Liver (tissue), 9 donors: ENCODE data around the gene MAP4K2. TPM values are rescaled to one million over a fixed set of nuclear protein-coding genes. Genes with fewer than 3 reads are reported as not detected.

Experiments
- DNase-seq: peaks from one replicate; pipeline ENCODE4 v3.0.0-alpha.2; 2017; ENCODE audit warnings: low spot score
- H3K27ac ChIP-seq, 2 donors: one replicate each; pipeline ENCODE4 v1.7.0; 2013; ENCODE audit warnings: inconsistent platforms in 2 of 2, low read length in 2 of 2, control low read depth in 1 of 2, low read depth in 1 of 2, mild to moderate bottlenecking in 1 of 2
- H3K27me3 ChIP-seq, 4 donors: one replicate each; pipeline versions ENCODE4 v1.6.1 to v1.7.0; 2013; ENCODE audit warnings: low read length in 3 of 4, inconsistent platforms in 1 of 4, mild to moderate bottlenecking in 1 of 4, moderate library complexity in 1 of 4; ENCODE audit not compliant: control insufficient read depth in 4 of 4, insufficient read depth in 4 of 4
- H3K36me3 ChIP-seq, 4 donors: one replicate each; pipeline versions ENCODE4 v1.6.1 to v1.7.0; 2013; ENCODE audit warnings: low read length in 3 of 4, mild to moderate bottlenecking in 3 of 4, low read depth in 1 of 4, moderate library complexity in 1 of 4; ENCODE audit not compliant: control insufficient read depth in 4 of 4, insufficient read depth in 3 of 4
- H3K4me1 ChIP-seq, 4 donors: one replicate each; pipeline versions ENCODE4 v1.6.1 to v1.7.0; 2013; ENCODE audit warnings: low read length in 3 of 4, mild to moderate bottlenecking in 3 of 4, moderate library complexity in 1 of 4; ENCODE audit not compliant: control insufficient read depth in 4 of 4, insufficient read depth in 4 of 4
- H3K4me3 ChIP-seq, 3 donors: one replicate each; pipeline versions ENCODE4 v1.6.1 to v1.7.0; 2013; ENCODE audit warnings: low read length in 3 of 3, control low read depth in 1 of 3, low read depth in 1 of 3, mild to moderate bottlenecking in 1 of 3
- H3K9ac ChIP-seq, 2 donors: one replicate each; pipeline ENCODE4 v1.7.0; 2013; ENCODE audit warnings: low read length in 2 of 2, mild to moderate bottlenecking in 2 of 2, moderate library complexity in 2 of 2, control low read depth in 1 of 2, low read depth in 1 of 2
- H3K9me3 ChIP-seq, 4 donors: one replicate each; pipeline versions ENCODE4 v1.6.1 to v1.7.0; 2013; ENCODE audit warnings: low read length in 3 of 4; ENCODE audit not compliant: control insufficient read depth in 4 of 4
- ATF3 ChIP-seq: IDR thresholded peaks from 2 replicates; pipeline ENCODE4 v1.6.1; 2016; ENCODE audit warnings: antibody characterized with exemption
- FOXA1 ChIP-seq: IDR thresholded peaks from 2 replicates; pipeline ENCODE4 v1.6.1; 2016; ENCODE audit warnings: antibody characterized with exemption
- FOXA2 ChIP-seq: IDR thresholded peaks from 2 replicates; pipeline ENCODE4 v1.6.1; 2016; ENCODE audit warnings: antibody characterized with exemption
- JUND ChIP-seq, 2 donors: IDR thresholded peaks; 2 replicates each; pipeline ENCODE4 v1.6.1; 2016; ENCODE audit warnings: antibody characterized with exemption in 2 of 2
- NR2F2 ChIP-seq: IDR thresholded peaks from 2 replicates; pipeline ENCODE4 v1.6.1; 2016; ENCODE audit warnings: antibody characterized with exemption
- RAD21 ChIP-seq, 2 donors: IDR thresholded peaks; 2 replicates each; pipeline ENCODE4 v1.6.1; 2016; ENCODE audit warnings: antibody characterized with exemption in 2 of 2, mild to moderate bottlenecking in 2 of 2
- REST ChIP-seq: IDR thresholded peaks from 2 replicates; pipeline ENCODE4 v1.6.1; 2016; ENCODE audit warnings: antibody characterized with exemption, mild to moderate bottlenecking
- RXRA ChIP-seq, 2 donors: IDR thresholded peaks; 2 replicates each; pipeline ENCODE4 v1.6.1; 2017 to 2018; ENCODE audit warnings: antibody characterized with exemption in 2 of 2, mild to moderate bottlenecking in 1 of 2
- SP1 ChIP-seq: IDR thresholded peaks from 2 replicates; pipeline ENCODE4 v1.6.1; 2018; ENCODE audit warnings: antibody characterized with exemption, mild to moderate bottlenecking
- TAF1 ChIP-seq: conservative IDR thresholded peaks from 2 replicates; pipeline ENCODE4 v1.6.1; 2016; ENCODE audit warnings: antibody characterized with exemption, mild to moderate bottlenecking
- YY1 ChIP-seq: IDR thresholded peaks from 2 replicates; pipeline ENCODE4 v1.6.1; 2016; ENCODE audit warnings: antibody characterized with exemption, mild to moderate bottlenecking
- ZBTB33 ChIP-seq: IDR thresholded peaks from 2 replicates; pipeline ENCODE4 v1.6.1; 2016; ENCODE audit warnings: antibody characterized with exemption
- WGBS: extraction: QIAGEN DNeasy Blood & Tissue Kit; methylation state at CpG from one replicate; pipeline ENCODE4 v1.1.7; 2013; 5-methylcytosine and 5-hydroxymethylcytosine counted together
- polyA plus RNA-seq, 2 donors: library from polyadenylated mRNA; stranded (reverse) in 1 of 2; unstranded in 1 of 2; fragments of 200-250 nt in 1 of 2; fragments of >200 nt in 1 of 2; fragmentation: Nextera tagmentation in 1 of 2; extraction: Ambion mirVana in 1 of 2; gene quantifications; one replicate each; pipeline versions ENCODE4 v1.2.1 to v1.2.3, GENCODE V29; 2013 to 2015
- total RNA-seq, 2 donors: library from RNA; depleted of rRNA; stranded (reverse); fragments of >200 nt; gene quantifications; one replicate each; pipeline ENCODE4 v1.2.3, GENCODE V29; 2014
- donor health status: healthy.
- donor health status: healthy.
- donor health status: healthy.
- donor health status: healthy.
- donor health status: healthy.

The MAP4K2 gene
- total and polyA plus RNA-seq, 4 donors, result 2.1 to 6.9 (median 3.5) TPM

GRCh38 chr11:64786308-64786707, 16.7 kb downstream of the MAP4K2 start:
- no peak overlapping the region for H3K9ac ChIP-seq
- peaks cover 0 to 6% (median 1%) of the 10 kb centered on the region in 4 donors for H3K36me3 ChIP-seq
- no peaks in the 10 kb centered on the region for H3K9me3 ChIP-seq
- H3K4me3 ChIP-seq, result no peak overlapping the region
- TF ChIP-seq YY1, result no peak
- no peak for TF ChIP-seq NR2F2
- TF ChIP-seq TAF1, result no peak
- no peak for TF ChIP-seq RXRA (IDR thresholded peaks at IDR 0.05)
- TF ChIP-seq ZBTB33, result no peak
- no peak for TF ChIP-seq FOXA2
- no peak for TF ChIP-seq FOXA1
- TF ChIP-seq JUND (IDR thresholded peaks at IDR 0.05), result no peak
- TF ChIP-seq RAD21 (IDR thresholded peaks at IDR 0.05), result no peak
- no peak for TF ChIP-seq SP1
- H3K27ac ChIP-seq, result no peak overlapping the region
- no peaks in the 10 kb centered on the region for H3K27me3 ChIP-seq
- 94% methylated on average over 10 of the region's 10 CpGs for WGBS
- DNase-seq, result no peak
- peaks cover 0 to 5% (median 2%) of the 10 kb centered on the region in 4 donors for H3K4me1 ChIP-seq

GRCh38 chr11:64784813-64785581, 18.0 kb downstream of the MAP4K2 start:
- Histone ChIP-seq H3K9ac (no peak overlapping the region), H3K27ac (no peak overlapping the region), H3K4me3 (no peak overlapping the region), H3K4me1 (peaks cover 0 to 5% (median 2%) of the 10 kb centered on the region in 4 donors), H3K36me3 (peaks cover 0 to 6% (median 1%) of the 10 kb centered on the region in 4 donors), H3K9me3 (no peaks in the 10 kb centered on the region), H3K27me3 (no peaks in the 10 kb centered on the region)
- TF ChIP-seq RXRA (IDR thresholded peaks at IDR 0.05) (no peak), FOXA2 (no peak), ATF3 (no peak), FOXA1 (no peak), REST (no peak), SP1 (no peak), YY1 (no peak)
- DNase-seq, result no peak
- WGBS, result 85% methylated on average over 12 of the region's 12 CpGs
